ENCODE measurements around the gene SLC16A8.

DNA sequence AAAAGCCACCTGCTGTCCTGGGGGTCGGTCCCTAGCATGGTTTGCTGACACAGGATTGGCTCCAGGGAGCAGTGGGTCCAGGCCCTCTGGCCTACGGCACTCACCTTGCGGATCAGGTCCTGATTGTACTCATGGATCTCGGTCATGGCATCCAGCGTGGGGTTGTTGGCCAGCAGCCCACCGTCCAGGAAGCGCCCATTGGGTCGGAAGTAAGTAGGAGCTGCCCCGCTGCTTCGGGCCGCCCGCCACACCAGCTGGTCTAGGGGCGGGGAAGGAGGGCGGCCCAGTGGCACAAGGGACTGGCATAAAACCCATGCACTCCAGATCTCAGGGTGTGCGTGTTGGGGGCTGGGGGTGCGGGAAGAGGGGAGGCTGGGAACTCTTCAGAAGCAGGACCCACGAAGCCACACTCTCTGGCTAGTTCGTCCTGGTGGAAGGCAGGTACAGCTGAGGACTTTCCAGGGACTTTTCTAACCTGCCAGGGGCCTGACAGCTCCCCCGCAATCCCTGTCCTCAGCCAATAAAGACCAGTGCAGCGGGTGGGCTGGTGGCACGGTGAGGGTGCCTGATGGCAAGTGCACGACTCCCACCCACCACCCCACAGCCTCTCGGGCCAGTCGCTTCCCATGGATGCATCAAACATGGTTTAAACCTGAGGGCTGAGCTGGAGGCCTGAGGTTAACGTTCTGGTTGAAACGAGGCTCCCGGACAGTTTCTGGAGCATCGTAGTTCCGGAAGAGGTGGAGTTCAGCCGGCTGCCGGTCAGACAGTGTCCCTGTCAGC lies 31.6 kb upstream of the SLC16A8 start:
- TF ChIP-seq, protein P1, sequence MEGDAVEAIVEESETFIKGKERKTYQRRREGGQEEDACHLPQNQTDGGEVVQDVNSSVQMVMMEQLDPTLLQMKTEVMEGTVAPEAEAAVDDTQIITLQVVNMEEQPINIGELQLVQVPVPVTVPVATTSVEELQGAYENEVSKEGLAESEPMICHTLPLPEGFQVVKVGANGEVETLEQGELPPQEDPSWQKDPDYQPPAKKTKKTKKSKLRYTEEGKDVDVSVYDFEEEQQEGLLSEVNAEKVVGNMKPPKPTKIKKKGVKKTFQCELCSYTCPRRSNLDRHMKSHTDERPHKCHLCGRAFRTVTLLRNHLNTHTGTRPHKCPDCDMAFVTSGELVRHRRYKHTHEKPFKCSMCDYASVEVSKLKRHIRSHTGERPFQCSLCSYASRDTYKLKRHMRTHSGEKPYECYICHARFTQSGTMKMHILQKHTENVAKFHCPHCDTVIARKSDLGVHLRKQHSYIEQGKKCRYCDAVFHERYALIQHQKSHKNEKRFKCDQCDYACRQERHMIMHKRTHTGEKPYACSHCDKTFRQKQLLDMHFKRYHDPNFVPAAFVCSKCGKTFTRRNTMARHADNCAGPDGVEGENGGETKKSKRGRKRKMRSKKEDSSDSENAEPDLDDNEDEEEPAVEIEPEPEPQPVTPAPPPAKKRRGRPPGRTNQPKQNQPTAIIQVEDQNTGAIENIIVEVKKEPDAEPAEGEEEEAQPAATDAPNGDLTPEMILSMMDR (optimal IDR thresholded peaks at IDR 0.05 in 1 of 3, IDR thresholded peaks at IDR 0.05 in 1 of 3, conservative IDR thresholded peaks at IDR 0.05 in 1 of 3; ENCODE audit: extremely low read depth in 1 of 3, insufficient read depth in 2 of 3, low read length in 3 of 3) = no peak
- no peak for TF ChIP-seq EZH2 (IDR thresholded peaks at IDR 0.05; ENCODE audit: low read length)

All from keratinocyte (primary cell).